ENCODE results near the gene CBR3.
"Not testable (repeated sequence)": the region's sequence is repeated elsewhere in the genome, so short reads cannot be mapped to it uniquely, and the experiment has no call there.

The CBR3 gene

GRCh38 chr21:36117286-36117741 is 17.6 kb upstream of the CBR3 start:
- in situ Hi-C loops (cut with MboI; ENCODE audit: low sequenced_read_pairs) = no loop called here

- in situ Hi-C loops (cut with MboI; ENCODE audit: low sequenced_read_pairs) = no loop called here
Observed at GRCh38 chr21:36120304-36120888, 14.5 kb upstream of the CBR3 start.

- in situ Hi-C loops (cut with MboI; ENCODE audit: low sequenced_read_pairs) = no loop called here
Observed at GRCh38 chr21:36122977-36123376, 11.9 kb upstream of the CBR3 start.

GRCh38 chr21:36124395-36124794 is 10.5 kb upstream of the CBR3 start:
- in situ Hi-C loops (cut with MboI; ENCODE audit: low sequenced_read_pairs) = no loop called here

- in situ Hi-C loops (cut with MboI; ENCODE audit: low sequenced_read_pairs) = no loop called here
Observed at GRCh38 chr21:36125512-36126207, 9.2 kb upstream of the CBR3 start.

- in situ Hi-C loops (cut with MboI; ENCODE audit: low sequenced_read_pairs) = no loop called here
Observed at GRCh38 chr21:36126208-36126565, 8.7 kb upstream of the CBR3 start.

- in situ Hi-C loops (cut with MboI; ENCODE audit: low sequenced_read_pairs) = no loop called here
Observed at GRCh38 chr21:36126621-36127110, 8.2 kb upstream of the CBR3 start.

GRCh38 chr21:36127250-36127904 is 7.5 kb upstream of the CBR3 start:
- in situ Hi-C loops (cut with MboI; ENCODE audit: low sequenced_read_pairs) = no loop called here

- in situ Hi-C loops (cut with MboI; ENCODE audit: low sequenced_read_pairs) = no loop called here
Observed at GRCh38 chr21:36127977-36128376, 6.9 kb upstream of the CBR3 start.

GRCh38 chr21:36129219-36129618 is 5.7 kb upstream of the CBR3 start:
- in situ Hi-C loops (cut with MboI; ENCODE audit: low sequenced_read_pairs) = no loop called here

GRCh38 chr21:36130414-36130762 is 4.5 kb upstream of the CBR3 start:
- in situ Hi-C loops (cut with MboI; ENCODE audit: low sequenced_read_pairs) = not testable (repeated sequence)

- in situ Hi-C loops (cut with MboI; ENCODE audit: low sequenced_read_pairs) = not testable (repeated sequence)
Observed at GRCh38 chr21:36130839-36131238, 4.0 kb upstream of the CBR3 start.

- in situ Hi-C loops (cut with MboI; ENCODE audit: low sequenced_read_pairs) = no loop called here
Observed at GRCh38 chr21:36132696-36133095, 2.2 kb upstream of the CBR3 start.

GRCh38 chr21:36135391-36136102 is 668 bp downstream of the CBR3 start:
- in situ Hi-C loops (cut with MboI; ENCODE audit: low sequenced_read_pairs) = no loop called here

GRCh38 chr21:36139791-36140190 is 4.9 kb downstream of the CBR3 start:
- in situ Hi-C loops (cut with MboI; ENCODE audit: low sequenced_read_pairs) = loop anchor here (10.0 kb wide), 1 partner anchor 195 kb away; no protein-coding TSS in a partner anchor

- in situ Hi-C loops (cut with MboI; ENCODE audit: low sequenced_read_pairs) = loop anchor here (10.0 kb wide), 1 partner anchor 193 kb away; no protein-coding TSS in a partner anchor
Observed at GRCh38 chr21:36141513-36141925, 6.6 kb downstream of the CBR3 start.

GRCh38 chr21:36144233-36144632 is 9.4 kb downstream of the CBR3 start:
- in situ Hi-C loops (cut with MboI; ENCODE audit: low sequenced_read_pairs) = loop anchor here (10.0 kb wide), 1 partner anchor 191 kb away; no protein-coding TSS in a partner anchor

- in situ Hi-C loops (cut with MboI; ENCODE audit: low sequenced_read_pairs) = loop anchor here (5.0 to 10.0 kb wide), 2 partner anchors 67 to 190 kb away; no protein-coding TSS in a partner anchor
Observed at GRCh38 chr21:36145259-36145658, 10.4 kb downstream of the CBR3 start.

GRCh38 chr21:36147911-36148310 is 13.0 kb downstream of the CBR3 start:
- in situ Hi-C loops (cut with MboI; ENCODE audit: low sequenced_read_pairs) = loop anchor here (5.0 to 10.0 kb wide), 2 partner anchors 64 to 187 kb away; no protein-coding TSS in a partner anchor

GRCh38 chr21:36148886-36149285 is 14.0 kb downstream of the CBR3 start:
- in situ Hi-C loops (cut with MboI; ENCODE audit: low sequenced_read_pairs) = loop anchor here (5.0 to 10.0 kb wide), 2 partner anchors 63 to 186 kb away; no protein-coding TSS in a partner anchor

All from HL-60/S4 (cell line).